HG02759 (cell line): ENCODE results near the gene ITGB2.
A peak's percentile ranks its signal among the peaks of the same experiment; 100 is the strongest.
"Not testable (repeated sequence)": the region's sequence is repeated elsewhere in the genome, so short reads cannot be mapped to it uniquely, and the experiment has no call there.

ENCODE experiments used
- ATAC-seq: cut with Tn5 transposase; IDR thresholded peaks from one replicate; pipeline ENCODE4 v1.9.1; 2021; ENCODE audit warnings: mild to moderate bottlenecking, moderate library complexity; ENCODE audit not compliant: unreplicated experiment

The ITGB2 gene

GRCh38 chr21:44927587-44928461 lies 7.1 kb upstream of the ITGB2 start:
- ATAC-seq: peak; percentile 49

GRCh38 chr21:44927259-44927586 lies 6.5 kb upstream of the ITGB2 start:
- no peak for ATAC-seq

GRCh38 chr21:44926331-44927101 lies 5.8 kb upstream of the ITGB2 start:
- ATAC-seq: no peak

- ATAC-seq: no peak
Observed at GRCh38 chr21:44925378-44925755, 4.7 kb upstream of the ITGB2 start.

GRCh38 chr21:44924606-44925377 lies 4.1 kb upstream of the ITGB2 start:
- no peak for ATAC-seq

- no peak for ATAC-seq
Observed at GRCh38 chr21:44923480-44924084, 2.9 kb upstream of the ITGB2 start.

- ATAC-seq: no peak
Observed at GRCh38 chr21:44921928-44922327, 1.2 kb upstream of the ITGB2 start.

- ATAC-seq: no peak
Observed at GRCh38 chr21:44919913-44920693, 596 bp downstream of the ITGB2 start.

- no peak for ATAC-seq
Observed at GRCh38 chr21:44919111-44919912, 1.4 kb downstream of the ITGB2 start.

- ATAC-seq: no peak
Observed at GRCh38 chr21:44918581-44919033, 2.1 kb downstream of the ITGB2 start.

GRCh38 chr21:44918107-44918470 lies 2.6 kb downstream of the ITGB2 start:
- no peak for ATAC-seq

GRCh38 chr21:44917446-44918106 lies 3.1 kb downstream of the ITGB2 start:
- ATAC-seq: no peak

- ATAC-seq: no peak
Observed at GRCh38 chr21:44916965-44917364, 3.7 kb downstream of the ITGB2 start.

GRCh38 chr21:44914176-44914874 lies 6.4 kb downstream of the ITGB2 start:
- peak; percentile 58 for ATAC-seq

- ATAC-seq: no peak
Observed at GRCh38 chr21:44913425-44914175, 7.1 kb downstream of the ITGB2 start.

GRCh38 chr21:44912506-44913412 lies 7.9 kb downstream of the ITGB2 start:
- ATAC-seq: not testable (repeated sequence)

GRCh38 chr21:44912158-44912473 lies 8.6 kb downstream of the ITGB2 start:
- no peak for ATAC-seq
